GM12891 (cell line): ENCODE data around the gene AP2A1.
"Not testable (repeated sequence)": the region's sequence is repeated elsewhere in the genome, so short reads cannot be mapped to it uniquely, and the experiment has no call there.

Source experiments
- PAX5 ChIP-seq: IDR thresholded peaks from 2 replicates; pipeline ENCODE4 v1.6.1; 2011; ENCODE audit warnings: low read length, moderate library complexity, mild to moderate bottlenecking; ENCODE audit not compliant: insufficient read depth, severe bottlenecking
- POLR2A ChIP-seq: IDR thresholded peaks from 2 replicates; pipeline ENCODE4 v1.6.1; 2011; ENCODE audit warnings: low read depth, low read length, control low read depth
- POLR2AphosphoS5 ChIP-seq: IDR thresholded peaks from 2 replicates; pipeline ENCODE4 v1.6.1; 2011; ENCODE audit warnings: low read depth, low read length, control low read depth
- SPI1 ChIP-seq: IDR thresholded peaks from 2 replicates; pipeline ENCODE4 v1.6.1; 2011; ENCODE audit warnings: low read depth, low read length, control low read depth
- TAF1 ChIP-seq: IDR thresholded peaks from 2 replicates; pipeline ENCODE4 v1.6.1; 2011; ENCODE audit warnings: low read depth, low read length, control low read depth

DNA sequence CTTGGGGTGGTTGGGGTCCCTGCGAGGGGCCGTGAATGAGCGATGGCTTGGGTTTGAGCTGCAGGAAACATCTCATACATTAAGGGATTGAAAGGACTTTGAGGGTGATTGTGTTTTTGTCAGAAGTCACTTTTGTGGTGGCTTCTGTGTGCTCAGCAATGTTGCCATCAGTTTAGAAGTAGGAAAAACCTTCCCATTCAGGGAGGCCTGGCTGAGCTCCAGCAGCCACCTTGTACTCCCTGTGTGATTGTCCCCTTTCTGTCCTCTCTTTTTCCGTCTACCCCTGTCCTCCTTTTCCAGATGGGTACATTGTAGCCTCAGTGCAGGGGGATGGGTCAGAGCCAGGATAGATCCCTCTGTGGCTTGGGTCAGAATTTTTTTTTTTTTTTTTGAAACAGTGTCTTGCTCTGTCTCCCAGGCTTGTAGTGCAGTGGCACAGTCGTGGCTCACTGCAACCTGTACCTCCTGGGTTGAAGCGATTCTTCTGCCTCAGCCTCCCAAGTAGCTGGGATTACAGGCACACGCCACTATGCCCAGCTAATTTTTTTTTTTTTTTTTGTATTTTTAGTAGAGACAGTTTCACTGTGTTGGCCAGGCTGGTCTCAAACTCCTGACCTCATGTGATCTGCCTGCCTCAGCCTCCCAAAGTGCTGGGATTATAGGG, 52.8 kb downstream of the AP2A1 start:
- TF ChIP-seq POLR2AphosphoS5, POLR2A, SPI1, TAF1, PAX5: not testable (repeated sequence)
